CD14-positive monocyte (primary cell): ENCODE results near the gene UAP1L1. TPM values are rescaled to one million over a fixed set of nuclear protein-coding genes. Genes with fewer than 3 reads are reported as not detected.

ENCODE experiments used
- DNase-seq, 3 donors: peaks; one replicate each; pipeline ENCODE4 v3.0.0-alpha.2; 2011 to 2022
- H2AFZ ChIP-seq: 2 replicates; pipeline ENCODE4 v1.6.0; 2012; ENCODE audit warnings: mild to moderate bottlenecking, low read depth, low read length, inconsistent platforms; ENCODE audit not compliant: insufficient read depth, poor library complexity, severe bottlenecking
- H3K27ac ChIP-seq, 2 donors: 1 replicate in 1 of 2; 2 replicates in 1 of 2; pipeline ENCODE4 v1.5.1; 2012 to 2013; ENCODE audit warnings: low read length in 2 of 2, control low read depth in 1 of 2, inconsistent platforms in 1 of 2, low read depth in 1 of 2, mild to moderate bottlenecking in 1 of 2
- H3K27me3 ChIP-seq, 2 donors: one replicate each; pipeline versions ENCODE4 v1.6.0 to v1.6.1; 2011 to 2013; ENCODE audit warnings: low read length in 2 of 2; ENCODE audit not compliant: control insufficient read depth in 2 of 2, insufficient read depth in 2 of 2
- H3K36me3 ChIP-seq, 2 donors: replicated peaks in 1 of 2; 1 replicate in 1 of 2; 2 replicates in 1 of 2; pipeline versions ENCODE4 v1.5.1 to v1.6.1; 2012 to 2013; ENCODE audit warnings: low read length in 2 of 2, control low read depth in 1 of 2, inconsistent platforms in 1 of 2, mild to moderate bottlenecking in 1 of 2; ENCODE audit not compliant: insufficient read depth in 2 of 2, control insufficient read depth in 1 of 2
- H3K4me1 ChIP-seq, 2 donors: 1 replicate in 1 of 2; 2 replicates in 1 of 2; pipeline versions ENCODE4 v1.5.1 to v1.6.1; 2012 to 2013; ENCODE audit warnings: low read length in 2 of 2, control low read depth in 1 of 2, inconsistent platforms in 1 of 2, mild to moderate bottlenecking in 1 of 2, moderate library complexity in 1 of 2; ENCODE audit not compliant: insufficient read depth in 2 of 2, control insufficient read depth in 1 of 2
- H3K4me2 ChIP-seq: replicated peaks from 2 replicates; pipeline ENCODE3; 2012; ENCODE audit warnings: low read length, moderate library complexity, mild to moderate bottlenecking; ENCODE audit not compliant: poor library complexity, severe bottlenecking; ENCODE audit errors: extremely low read depth
- H3K4me3 ChIP-seq, 3 experiments: fragments of 200-600 bp in 1 of 3; sonication (generic) in 1 of 3; replicated peaks in 1 of 3; 1 replicate in 2 of 3; 2 replicates in 1 of 3; pipeline ENCODE4 v1.5.1; 2011 to 2013; ENCODE audit warnings: low read length in 3 of 3, mild to moderate bottlenecking in 3 of 3, control low read depth in 2 of 3, low read depth in 2 of 3, inconsistent platforms in 1 of 3, moderate library complexity in 1 of 3
- H3K79me2 ChIP-seq: 2 replicates; pipeline ENCODE4 v1.6.0; 2012; ENCODE audit warnings: mild to moderate bottlenecking, control low read depth, inconsistent platforms, low read length, moderate library complexity; ENCODE audit not compliant: insufficient read depth
- H3K9ac ChIP-seq: 2 replicates; pipeline ENCODE4 v1.6.0; 2017; ENCODE audit warnings: low read length, mild to moderate bottlenecking; ENCODE audit not compliant: insufficient read depth, poor library complexity, severe bottlenecking
- H3K9me3 ChIP-seq, 2 donors: replicated peaks in 1 of 2; 1 replicate in 1 of 2; 2 replicates in 1 of 2; pipeline versions ENCODE4 v1.5.1 to v1.6.1; 2012 to 2013; ENCODE audit warnings: low read length in 2 of 2, control low read depth in 1 of 2; ENCODE audit not compliant: control insufficient read depth in 1 of 2, insufficient read depth in 1 of 2
- H4K20me1 ChIP-seq: 2 replicates; pipeline ENCODE4 v1.6.0; 2012; ENCODE audit warnings: mild to moderate bottlenecking, low read length, control low read depth, moderate library complexity; ENCODE audit not compliant: insufficient read depth
- H3K27ac Mint-ChIP-seq, 7 donors: one replicate each; pipeline ENCODE4 v1.8.0; 2020; ENCODE audit warnings: mild to moderate bottlenecking in 7 of 7, mixed read lengths in 7 of 7, moderate library complexity in 6 of 7, inconsistent platforms in 2 of 7
- H3K27me3 Mint-ChIP-seq, 3 donors: one replicate each; pipeline ENCODE4 v1.8.0; 2021 to 2022; ENCODE audit warnings: low read depth in 3 of 3, mild to moderate bottlenecking in 3 of 3, mixed read lengths in 3 of 3, moderate library complexity in 3 of 3, inconsistent platforms in 1 of 3
- H3K36me3 Mint-ChIP-seq, 2 donors: one replicate each; pipeline ENCODE4 v1.8.0; 2020; ENCODE audit warnings: mixed read lengths in 2 of 2, inconsistent platforms in 1 of 2, mild to moderate bottlenecking in 1 of 2
- H3K4me1 Mint-ChIP-seq: one replicate; pipeline ENCODE4 v1.8.0; 2020; ENCODE audit warnings: mild to moderate bottlenecking, mixed read lengths
- H3K4me3 Mint-ChIP-seq, 2 donors: one replicate each; pipeline ENCODE4 v1.8.0; 2020; ENCODE audit warnings: mild to moderate bottlenecking in 2 of 2, mixed read lengths in 2 of 2, moderate library complexity in 1 of 2
- H3K9me3 Mint-ChIP-seq, 7 donors: one replicate each; pipeline ENCODE4 v1.8.0; 2020 to 2022; ENCODE audit warnings: mixed read lengths in 7 of 7, mild to moderate bottlenecking in 6 of 7, moderate library complexity in 6 of 7, inconsistent platforms in 2 of 7
- WGBS: methylation state at CpG from one replicate; pipeline ENCODE4 v1.1.5; 2013; ENCODE audit warnings: missing lambda C conversion rate; ENCODE audit not compliant: insufficient coverage; 5-methylcytosine and 5-hydroxymethylcytosine counted together
- intact Hi-C, 2 donors: fragments of 100-400 bp; cut with micrococcal nuclease; formaldehyde crosslinking; loops; one replicate each; pipeline versions ENCODE4 v1.15.0 to v1.15.1; 2023
- polyA plus RNA-seq, 3 donors: library from polyadenylated mRNA; depleted of rRNA in 1 of 3; unstranded in 2 of 3; stranded (reverse) in 1 of 3; fragments of 300-500 nt in 2 of 3; fragments of >200 nt in 1 of 3; fragmentation: Illumina TruSeq in 2 of 3; gene quantifications; 1 replicate in 2 of 3; 2 replicates in 1 of 3; pipeline ENCODE4 v1.2.3, GENCODE V29; 2012 to 2021
- TF ChIP-seq, protein P1 (sequence below): fragments of 200-600 bp; IDR thresholded peaks from one replicate; pipeline ENCODE4 v1.8.0; 2022; ENCODE audit warnings: antibody characterized with exemption, mild to moderate bottlenecking

Gene UAP1L1
- polyA plus RNA-seq, 3 donors: 5.7 to 16.7 (median 14.8) TPM

DNA sequence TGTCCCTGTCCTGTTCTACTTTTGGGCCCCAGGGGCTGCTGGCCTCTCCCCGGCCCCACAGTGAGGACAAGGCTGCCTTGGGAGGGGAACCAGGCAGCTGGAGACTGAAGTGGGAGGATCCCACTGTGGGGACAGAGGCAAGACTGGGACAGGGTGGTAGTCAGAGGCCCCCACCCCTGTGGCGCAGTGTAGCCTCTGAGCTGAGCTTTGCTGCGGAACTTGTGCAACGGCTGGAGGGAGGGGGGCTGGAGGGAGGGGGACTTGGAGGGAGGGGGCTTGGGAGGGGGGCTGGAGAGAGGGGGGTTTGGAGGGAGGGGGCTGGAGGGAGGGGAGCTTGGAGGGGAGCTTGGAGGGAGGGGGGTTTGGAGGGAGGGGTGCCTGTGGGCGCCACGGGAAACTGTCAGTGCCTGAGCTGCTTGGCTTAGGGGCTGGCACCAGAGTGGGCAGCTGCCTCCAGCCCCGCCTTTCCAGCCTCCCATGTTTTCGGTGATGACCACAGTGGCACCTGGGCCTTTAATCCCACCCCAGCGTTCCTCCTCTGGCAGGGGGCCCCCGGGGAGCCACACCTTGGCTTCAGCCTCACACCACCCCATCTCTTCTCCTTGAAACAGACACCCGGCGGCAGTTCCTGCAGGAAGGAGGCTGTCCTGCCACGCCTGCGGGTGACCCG, 43.1 kb upstream of the UAP1L1 start:
- Mint-ChIP-seq H3K36me3 (peaks cover 5 to 30% of the 10 kb centered on the region in 2 donors), H3K4me3 (peak overlapping the region; percentile 87 to 93), H3K9me3 (no peaks in the 10 kb centered on the region), H3K4me1 (peaks cover 45% of the 10 kb centered on the region), H3K27me3 (no peaks in the 10 kb centered on the region), H3K27ac (peak overlapping the region; percentile 86 to 94 (median 92))
- Histone ChIP-seq H3K4me2 (peak overlapping the region; percentile 98), H3K4me3 (peak overlapping the region; percentile 47 to 88 (median 68)), H3K36me3 (peaks cover 15 to 22% of the 10 kb centered on the region in 2 donors), H3K9ac (peak overlapping the region; percentile 77), H2AFZ (peak overlapping the region; percentile 29), H3K27ac (peak overlapping the region; percentile 83 to 92), H3K4me1 (peaks cover 54 to 67% of the 10 kb centered on the region in 2 donors), H4K20me1 (peaks cover 48% of the 10 kb centered on the region), H3K79me2 (peaks cover 67% of the 10 kb centered on the region), H3K27me3 (no peaks in the 10 kb centered on the region), H3K9me3 (no peaks in the 10 kb centered on the region)
- DNase-seq: peak; percentile 44 to 65 (median 60)
- WGBS: 0% methylated on average over 8 of the region's 15 CpGs
- TF ChIP-seq, protein P1, sequence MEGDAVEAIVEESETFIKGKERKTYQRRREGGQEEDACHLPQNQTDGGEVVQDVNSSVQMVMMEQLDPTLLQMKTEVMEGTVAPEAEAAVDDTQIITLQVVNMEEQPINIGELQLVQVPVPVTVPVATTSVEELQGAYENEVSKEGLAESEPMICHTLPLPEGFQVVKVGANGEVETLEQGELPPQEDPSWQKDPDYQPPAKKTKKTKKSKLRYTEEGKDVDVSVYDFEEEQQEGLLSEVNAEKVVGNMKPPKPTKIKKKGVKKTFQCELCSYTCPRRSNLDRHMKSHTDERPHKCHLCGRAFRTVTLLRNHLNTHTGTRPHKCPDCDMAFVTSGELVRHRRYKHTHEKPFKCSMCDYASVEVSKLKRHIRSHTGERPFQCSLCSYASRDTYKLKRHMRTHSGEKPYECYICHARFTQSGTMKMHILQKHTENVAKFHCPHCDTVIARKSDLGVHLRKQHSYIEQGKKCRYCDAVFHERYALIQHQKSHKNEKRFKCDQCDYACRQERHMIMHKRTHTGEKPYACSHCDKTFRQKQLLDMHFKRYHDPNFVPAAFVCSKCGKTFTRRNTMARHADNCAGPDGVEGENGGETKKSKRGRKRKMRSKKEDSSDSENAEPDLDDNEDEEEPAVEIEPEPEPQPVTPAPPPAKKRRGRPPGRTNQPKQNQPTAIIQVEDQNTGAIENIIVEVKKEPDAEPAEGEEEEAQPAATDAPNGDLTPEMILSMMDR: no peak
- intact Hi-C loops: loop anchor here (1.0 to 10.0 kb wide), 7 partner anchors 33 to 247 kb away; partner anchors contain the start of genes AJM1 (in 1 of the 2), C8G (in 1 of the 2), CLIC3 (in 1 of the 2) and FBXW5 (in 1 of the 2)

DNA sequence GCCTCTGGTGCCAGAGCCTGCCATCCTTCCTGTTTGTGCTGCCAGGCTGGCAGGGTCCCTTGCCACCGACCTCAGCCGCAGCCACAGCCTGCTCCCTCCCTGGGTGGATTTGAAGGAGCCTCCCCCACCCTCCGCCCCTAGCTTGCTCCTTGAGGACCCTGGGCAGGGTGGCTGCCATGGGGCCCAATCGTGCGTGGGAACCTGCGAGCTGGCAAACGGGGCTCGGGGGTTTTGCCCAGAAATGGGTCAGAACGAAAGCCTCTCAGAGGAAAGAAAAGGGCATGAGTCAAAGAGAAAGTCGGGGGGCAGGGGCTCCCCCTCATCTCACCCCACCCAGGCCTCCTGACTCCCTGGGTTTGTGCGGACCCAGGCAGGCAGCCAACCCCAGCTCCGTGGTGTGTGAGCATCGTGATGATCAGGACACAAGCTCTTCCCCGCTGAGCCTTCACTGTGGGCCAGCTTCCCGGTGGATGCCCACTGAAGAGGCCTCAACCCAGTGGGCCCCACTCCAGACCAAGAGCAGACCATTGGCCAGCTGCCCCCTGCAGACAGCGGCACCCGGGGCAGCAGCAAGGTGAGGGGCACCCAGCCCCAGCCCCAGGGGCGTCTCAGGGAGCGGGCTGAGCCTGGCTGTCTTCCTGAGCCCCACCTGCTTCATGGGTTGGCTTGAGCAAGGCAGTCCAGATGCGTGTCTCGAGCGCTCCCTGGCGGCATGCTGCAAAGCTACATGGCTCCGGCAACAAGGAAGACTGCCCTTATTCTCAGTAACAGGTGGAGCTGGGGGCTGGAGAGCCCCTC, 42.4 kb upstream of the UAP1L1 start:
- Histone ChIP-seq H2AFZ (peak overlapping the region; percentile 29), H3K27ac (peak overlapping the region; percentile 71 to 83)
- WGBS: 0% methylated on average over 14 of the region's 24 CpGs

More for the DNA sequence above, 42.4 kb upstream of the UAP1L1 start:
- Histone ChIP-seq H3K27me3 (no peaks in the 10 kb centered on the region), H3K4me3 (peak overlapping the region; percentile 0 to 74 (median 29)), H3K9me3 (no peaks in the 10 kb centered on the region), H3K79me2 (peaks cover 60% of the 10 kb centered on the region), H3K4me2 (peak overlapping the region; percentile 98), H3K4me1 (peaks cover 47 to 59% of the 10 kb centered on the region in 2 donors), H3K9ac (peak overlapping the region; percentile 1), H3K36me3 (peaks cover 15 to 22% of the 10 kb centered on the region in 2 donors), H4K20me1 (peaks cover 52% of the 10 kb centered on the region)
- H3K4me1 Mint-ChIP-seq: peaks cover 38% of the 10 kb centered on the region
- no peaks in the 10 kb centered on the region for H3K27me3 Mint-ChIP-seq
- H3K9me3 Mint-ChIP-seq: no peaks in the 10 kb centered on the region
- H3K36me3 Mint-ChIP-seq: peaks cover 5 to 30% of the 10 kb centered on the region in 2 donors
- H3K4me3 Mint-ChIP-seq: peak overlapping the region; percentile 78 to 89
- TF ChIP-seq, protein P1: peak; percentile 90
- intact Hi-C loops: loop anchor here (1.0 to 10.0 kb wide), 7 partner anchors 32 to 248 kb away; partner anchors contain the start of genes AJM1 (in 1 of the 2), C8G (in 1 of the 2), CLIC3 (in 1 of the 2) and FBXW5 (in 1 of the 2)
- H3K27ac Mint-ChIP-seq: peak overlapping the region; percentile 86 to 92 (median 90)
- DNase-seq: peak; percentile 78 to 84 (median 84)
